HG03354 (cell line): ENCODE measurements around the gene WRAP53.
"Not testable (repeated sequence)": the region's sequence is repeated elsewhere in the genome, so short reads cannot be mapped to it uniquely, and the experiment has no call there.

Experiments used
- ATAC-seq: cut with Tn5 transposase; IDR thresholded peaks from one replicate; pipeline ENCODE4 v1.9.1; 2021; ENCODE audit warnings: mild to moderate bottlenecking; ENCODE audit not compliant: unreplicated experiment, poor library complexity, severe bottlenecking

The WRAP53 gene

DNA sequence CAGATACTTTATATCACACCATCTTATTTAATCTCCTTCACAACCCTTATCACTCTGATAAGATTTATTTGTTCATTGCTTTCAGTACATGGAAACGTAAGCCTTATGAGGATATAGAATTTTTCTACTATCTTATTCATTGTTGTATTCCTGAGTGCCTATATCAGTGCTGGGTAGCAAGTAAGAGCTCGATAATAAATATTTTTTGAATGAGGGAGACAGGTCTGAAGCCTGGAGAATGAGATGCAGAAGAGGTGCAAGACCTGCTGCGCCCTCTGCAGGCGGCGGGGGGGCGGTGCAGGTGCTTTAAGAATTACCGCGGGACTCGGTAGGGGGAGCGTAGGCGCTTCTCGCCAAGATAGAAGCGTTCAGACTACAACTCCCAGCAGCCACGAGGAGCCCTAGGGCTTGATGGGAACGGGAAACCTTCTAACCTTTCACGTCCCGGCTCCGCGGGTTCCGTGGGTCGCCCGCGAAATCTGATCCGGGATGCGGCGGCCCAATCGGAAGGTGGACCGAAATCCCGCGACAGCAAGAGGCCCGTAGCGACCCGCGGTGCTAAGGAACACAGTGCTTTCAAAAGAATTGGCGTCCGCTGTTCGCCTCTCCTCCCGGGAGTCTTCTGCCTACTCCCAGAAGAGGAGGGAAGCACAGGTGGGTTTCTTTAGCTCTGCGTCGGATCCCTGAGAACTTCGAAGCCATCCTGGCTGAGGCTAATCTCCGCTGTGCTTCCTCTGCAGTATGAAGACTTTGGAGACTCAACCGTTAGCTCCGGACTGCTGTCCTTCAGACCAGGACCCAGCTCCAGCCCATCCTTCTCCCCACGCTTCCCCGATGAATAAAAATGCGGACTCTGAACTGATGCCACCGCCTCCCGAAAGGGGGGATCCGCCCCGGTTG is at the start of gene WRAP53:
Gene WRAP53, plus strand, starts transcription at position 570 of the 900 bp plus-strand sequence. Its CDS starts 172 bp downstream, at position 742.
- peak; percentile 79 for ATAC-seq

DNA sequence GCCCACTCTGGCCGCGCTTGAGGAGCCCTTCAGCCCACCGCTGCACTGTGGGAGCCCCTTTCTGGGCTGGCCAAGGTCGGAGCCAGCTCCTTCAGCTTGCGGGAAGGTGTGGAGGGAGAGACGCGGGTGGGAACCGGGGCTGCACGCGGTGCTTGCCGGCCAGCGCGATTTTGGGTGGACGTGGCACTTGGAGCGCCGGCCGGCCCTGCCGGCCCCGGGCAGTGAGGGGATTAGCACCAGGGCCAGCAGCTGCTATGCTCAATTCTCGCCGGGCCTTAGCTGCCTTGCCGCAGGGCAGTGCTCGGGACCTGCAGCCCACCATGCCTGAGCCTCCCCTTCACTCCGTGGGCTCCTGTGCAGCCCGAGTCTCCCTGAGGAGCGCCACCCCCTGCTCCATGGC is 47.5 kb upstream of the WRAP53 start:
- no peak for ATAC-seq

DNA sequence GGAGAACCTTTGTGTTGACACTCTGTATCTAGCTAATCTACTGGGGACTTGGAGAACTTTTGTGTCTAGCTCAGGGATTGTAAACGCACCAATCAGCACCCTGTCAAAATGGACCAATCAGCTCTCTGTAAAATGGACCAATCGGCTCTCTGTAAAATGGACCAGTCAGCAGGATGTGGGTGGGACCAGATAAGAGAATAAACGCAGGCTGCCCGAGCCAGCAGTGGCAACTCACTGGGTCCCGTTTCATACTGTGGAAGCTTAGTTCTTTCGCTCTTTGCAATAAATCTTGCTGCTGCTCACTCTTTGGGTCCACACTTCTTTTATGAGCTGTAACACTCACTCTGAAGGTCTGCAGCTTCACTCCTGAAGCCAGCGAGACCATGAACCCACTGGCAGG is 46.6 kb upstream of the WRAP53 start:
- ATAC-seq = not testable (repeated sequence)

DNA sequence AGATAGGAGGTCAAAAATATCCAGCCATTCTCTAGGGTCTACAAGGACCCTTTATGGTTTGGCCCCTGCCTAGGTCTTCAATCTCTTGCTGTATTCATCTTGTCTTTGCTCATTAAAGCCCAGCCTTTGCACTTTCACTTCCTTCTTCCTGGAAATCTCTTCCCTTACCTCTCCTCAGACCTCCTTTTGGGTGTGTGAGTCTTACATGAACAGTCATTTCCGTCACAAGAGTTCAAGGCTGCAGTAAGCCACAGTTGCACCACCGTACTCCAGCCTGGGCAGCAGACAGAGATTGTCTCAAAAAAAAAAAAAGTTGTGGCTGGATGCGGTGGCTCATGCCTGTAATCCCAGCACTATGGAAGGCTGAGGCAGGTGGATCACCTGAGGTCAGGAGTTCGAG is 43.5 kb upstream of the WRAP53 start:
- no peak for ATAC-seq

DNA sequence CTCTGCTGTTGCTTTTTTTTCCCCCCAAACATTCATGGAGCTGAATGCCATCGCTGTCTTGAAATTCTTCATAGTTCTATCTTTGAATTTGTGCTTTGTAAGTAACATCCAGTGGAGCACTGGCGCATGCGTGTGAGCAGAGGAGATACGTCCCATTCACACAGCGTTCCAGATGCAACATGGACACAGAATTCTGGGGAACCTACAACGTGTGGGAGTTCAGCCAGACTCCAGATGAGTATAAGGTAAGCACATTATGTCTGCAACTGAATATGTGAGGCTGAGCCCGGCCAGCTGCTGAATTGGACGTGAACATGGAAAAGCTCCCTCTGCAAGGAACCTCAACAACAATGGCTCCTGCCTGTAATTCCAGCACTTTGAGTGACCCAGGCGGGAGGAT is 41.8 kb upstream of the WRAP53 start:
- ATAC-seq = no peak

- no peak for ATAC-seq
Measured at GRCh38 chr17:7647018-7647417, 41.3 kb upstream of the WRAP53 start.

- no peak for ATAC-seq
Measured at GRCh38 chr17:7650509-7651096, 37.7 kb upstream of the WRAP53 start, which contains the start of gene ATP1B2. Gene ATP1B2, plus strand, starts transcription at chr17:7650926. Its CDS starts 593 bp downstream, at chr17:7651519.

DNA sequence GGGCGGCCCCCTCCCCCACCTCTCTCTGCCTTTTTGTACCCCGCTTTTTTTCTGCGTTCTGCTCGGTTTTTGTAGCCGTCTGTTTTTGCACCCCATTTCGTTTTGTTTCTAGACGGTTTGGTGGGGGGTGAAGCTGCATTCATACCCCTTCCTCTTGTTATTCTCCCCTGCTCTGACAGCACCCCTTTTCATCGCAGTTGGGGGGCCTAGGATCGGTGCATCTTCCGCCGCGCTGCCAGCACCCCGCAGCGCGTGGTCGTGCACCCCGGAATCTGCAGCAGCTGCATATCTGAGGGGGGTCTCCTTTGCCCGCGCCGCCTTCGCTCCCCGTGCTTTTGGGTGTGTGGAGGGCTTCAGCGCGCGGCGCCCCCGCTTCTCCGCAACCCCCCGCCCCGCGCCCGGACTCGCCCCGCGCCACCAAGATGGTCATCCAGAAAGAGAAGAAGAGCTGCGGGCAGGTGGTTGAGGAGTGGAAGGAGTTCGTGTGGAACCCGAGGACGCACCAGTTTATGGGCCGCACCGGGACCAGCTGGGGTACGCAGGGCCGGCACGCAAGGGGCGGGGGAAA is 37.1 kb upstream of the WRAP53 start:
- ATAC-seq = no peak

- no peak for ATAC-seq
Measured at GRCh38 chr17:7651665-7652387, 36.5 kb upstream of the WRAP53 start.

- no peak for ATAC-seq
Measured at GRCh38 chr17:7652388-7653356, 35.6 kb upstream of the WRAP53 start.

DNA sequence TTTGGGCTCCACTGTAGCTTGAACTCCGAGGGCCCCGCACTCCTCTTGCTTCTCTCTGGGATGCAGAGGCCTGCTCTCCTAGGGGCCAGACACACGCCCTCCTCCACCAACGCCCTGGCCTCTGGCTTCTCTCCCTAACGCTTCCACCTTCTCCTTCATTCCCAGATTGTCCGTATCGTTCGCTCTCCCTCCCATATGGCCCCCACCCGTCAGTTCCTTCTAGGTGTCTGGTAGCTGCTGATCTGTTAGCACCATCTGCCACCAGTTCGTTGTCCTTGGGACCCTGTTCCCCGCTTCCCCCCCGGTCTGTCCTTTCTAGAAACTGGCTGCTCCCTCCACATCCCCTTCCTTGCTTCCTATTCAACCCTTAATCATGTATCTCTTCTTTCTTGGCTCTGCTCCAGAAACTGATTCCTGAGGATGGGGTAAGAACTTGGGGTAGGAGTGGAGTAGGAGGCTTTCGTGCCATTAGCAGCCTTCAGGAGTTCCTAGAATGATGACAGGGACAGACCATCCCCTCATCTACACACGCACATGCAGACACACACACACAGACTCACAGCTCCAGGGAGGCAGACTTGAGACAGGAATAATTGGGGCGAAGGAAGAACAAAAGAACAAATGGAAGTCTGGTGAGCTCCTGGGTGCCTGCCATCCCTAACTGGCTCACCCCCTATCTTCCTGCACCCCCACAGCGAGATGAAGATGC is 33.3 kb upstream of the WRAP53 start:
- ATAC-seq = no peak

DNA sequence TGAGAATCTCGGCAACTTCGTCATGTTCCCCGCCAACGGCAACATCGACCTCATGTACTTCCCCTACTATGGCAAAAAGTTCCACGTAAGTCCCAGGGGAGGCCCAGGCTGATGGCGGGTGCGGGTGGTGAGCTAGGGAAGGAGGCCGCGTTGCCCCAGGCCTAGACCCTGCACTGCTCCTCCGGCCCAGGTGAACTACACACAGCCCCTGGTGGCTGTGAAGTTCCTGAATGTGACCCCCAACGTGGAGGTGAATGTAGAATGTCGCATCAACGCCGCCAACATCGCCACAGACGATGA is 32.8 kb upstream of the WRAP53 start:
- no peak for ATAC-seq

- no peak for ATAC-seq
Measured at GRCh38 chr17:7656958-7657609, 31.2 kb upstream of the WRAP53 start.

DNA sequence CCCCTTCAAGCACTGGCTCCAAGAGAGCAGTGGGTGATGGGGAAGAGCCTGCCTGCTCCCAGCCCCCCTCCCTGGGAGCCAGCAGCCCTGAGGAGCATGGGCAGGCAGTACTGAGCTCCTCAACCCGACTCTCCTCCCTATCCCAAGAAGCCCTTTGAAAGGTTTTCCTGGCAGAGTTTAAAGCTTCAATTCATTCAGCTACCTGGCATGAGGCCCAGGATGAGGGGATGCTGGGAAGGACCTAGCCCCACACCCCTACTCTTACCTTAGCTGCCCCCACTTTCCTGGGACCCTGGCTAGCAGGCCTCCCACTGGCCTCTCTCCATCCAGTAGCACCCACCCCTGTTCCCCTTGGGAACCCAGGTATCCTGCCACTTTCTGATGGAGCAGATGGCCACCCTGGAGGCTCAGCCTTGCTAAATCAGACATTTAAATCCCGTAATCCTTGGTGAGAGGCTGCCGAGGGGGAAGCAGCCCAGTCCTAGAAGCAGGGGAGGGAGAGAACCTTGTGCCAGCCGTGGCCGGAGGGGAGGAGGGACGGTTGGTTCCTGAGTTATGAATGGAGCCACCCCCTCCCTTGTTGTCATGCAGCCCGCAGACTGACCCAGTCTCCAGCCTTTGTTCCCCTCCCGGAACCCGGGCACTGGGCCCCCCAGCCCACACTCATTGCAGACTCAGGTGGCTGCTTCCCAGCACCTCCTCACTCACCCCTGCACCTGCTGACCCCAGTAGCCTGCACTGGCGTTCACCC is 20.4 kb upstream of the WRAP53 start:
- ATAC-seq = no peak

GRCh38 chr17:7668482-7668881 is 19.8 kb upstream of the WRAP53 start:
- ATAC-seq = no peak

DNA sequence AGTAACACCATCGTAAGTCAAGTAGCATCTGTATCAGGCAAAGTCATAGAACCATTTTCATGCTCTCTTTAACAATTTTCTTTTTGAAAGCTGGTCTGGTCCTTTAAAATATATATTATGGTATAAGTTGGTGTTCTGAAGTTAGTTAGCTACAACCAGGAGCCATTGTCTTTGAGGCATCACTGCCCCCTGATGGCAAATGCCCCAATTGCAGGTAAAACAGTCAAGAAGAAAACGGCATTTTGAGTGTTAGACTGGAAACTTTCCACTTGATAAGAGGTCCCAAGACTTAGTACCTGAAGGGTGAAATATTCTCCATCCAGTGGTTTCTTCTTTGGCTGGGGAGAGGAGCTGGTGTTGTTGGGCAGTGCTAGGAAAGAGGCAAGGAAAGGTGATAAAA is 15.0 kb upstream of the WRAP53 start:
- ATAC-seq = no peak

DNA sequence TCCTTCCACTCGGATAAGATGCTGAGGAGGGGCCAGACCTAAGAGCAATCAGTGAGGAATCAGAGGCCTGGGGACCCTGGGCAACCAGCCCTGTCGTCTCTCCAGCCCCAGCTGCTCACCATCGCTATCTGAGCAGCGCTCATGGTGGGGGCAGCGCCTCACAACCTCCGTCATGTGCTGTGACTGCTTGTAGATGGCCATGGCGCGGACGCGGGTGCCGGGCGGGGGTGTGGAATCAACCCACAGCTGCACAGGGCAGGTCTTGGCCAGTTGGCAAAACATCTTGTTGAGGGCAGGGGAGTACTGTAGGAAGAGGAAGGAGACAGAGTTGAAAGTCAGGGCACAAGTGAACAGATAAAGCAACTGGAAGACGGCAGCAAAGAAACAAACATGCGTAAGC is 13.3 kb upstream of the WRAP53 start:
- no peak for ATAC-seq

DNA sequence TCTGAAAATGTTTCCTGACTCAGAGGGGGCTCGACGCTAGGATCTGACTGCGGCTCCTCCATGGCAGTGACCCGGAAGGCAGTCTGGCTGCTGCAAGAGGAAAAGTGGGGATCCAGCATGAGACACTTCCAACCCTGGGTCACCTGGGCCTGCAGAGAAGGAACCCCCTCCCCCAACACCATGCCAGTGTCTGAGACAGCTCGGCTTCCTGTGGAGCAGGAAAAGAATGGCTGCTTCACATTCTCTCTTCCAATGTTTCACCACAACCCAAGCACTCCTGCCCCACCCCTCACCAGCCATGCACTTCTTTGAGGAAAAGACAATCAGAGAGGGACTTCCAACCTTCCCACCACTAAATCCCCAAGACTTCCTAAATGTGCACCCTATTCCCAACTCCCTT is 11.7 kb upstream of the WRAP53 start:
- no peak for ATAC-seq
